DOHH2 (cell line): ENCODE data around the gene SAPCD1.
A peak's percentile ranks its signal among the peaks of the same experiment; 100 is the strongest.

Experiments used
- H3F3A ChIP-seq: fragments of 200-600 bp; sonication (generic), shearing (Covaris generic); 2 replicates; pipeline ENCODE4 v1.6.0; 2016; ENCODE audit warnings: antibody characterized with exemption, mild to moderate bottlenecking; ENCODE audit not compliant: control insufficient read depth, insufficient read depth
- H3K27ac ChIP-seq: fragments of 200-600 bp; sonication (generic); 2 replicates; pipeline ENCODE4 v1.5.1; 2014; ENCODE audit warnings: low read depth, mild to moderate bottlenecking, low read length, moderate library complexity
- H3K27me3 ChIP-seq: fragments of 200-600 bp; sonication (generic); 2 replicates; pipeline ENCODE4 v1.6.1; 2014; ENCODE audit warnings: mild to moderate bottlenecking, low read length, mixed read lengths; ENCODE audit not compliant: control insufficient read depth
- H3K36me3 ChIP-seq: fragments of 200-600 bp; sonication (generic); 2 replicates; pipeline ENCODE4 v1.6.1; 2014; ENCODE audit warnings: mild to moderate bottlenecking, low read length, moderate library complexity, mixed read lengths; ENCODE audit not compliant: control insufficient read depth
- H3K4me1 ChIP-seq: fragments of 200-600 bp; sonication (generic); 2 replicates; pipeline ENCODE4 v1.6.1; 2014; ENCODE audit warnings: mild to moderate bottlenecking, low read length, mixed read lengths; ENCODE audit not compliant: control insufficient read depth
- H3K4me2 ChIP-seq: fragments of 200-600 bp; sonication (generic); 2 replicates; pipeline ENCODE4 v1.6.0; 2014; ENCODE audit warnings: mild to moderate bottlenecking, low read length, moderate library complexity
- H3K4me3 ChIP-seq: fragments of 200-600 bp; sonication (generic); 2 replicates; pipeline ENCODE4 v1.5.1; 2014; ENCODE audit warnings: mild to moderate bottlenecking, low read length, mixed read lengths
- H3K79me2 ChIP-seq: fragments of 200-600 bp; sonication (generic); 2 replicates; pipeline ENCODE4 v1.6.1; 2014; ENCODE audit warnings: mild to moderate bottlenecking, low read length, mixed read lengths; ENCODE audit not compliant: control insufficient read depth
- H3K9me2 ChIP-seq: fragments of 200-600 bp; sonication (generic); replicated peaks from 2 replicates; pipeline ENCODE4 v1.6.1; 2014; ENCODE audit warnings: mild to moderate bottlenecking, low read length, mixed read lengths; ENCODE audit not compliant: control insufficient read depth
- H3K9me3 ChIP-seq: fragments of 200-600 bp; sonication (generic); 2 replicates; pipeline ENCODE4 v1.6.1; 2014; ENCODE audit warnings: antibody characterized with exemption, low read length, mixed read lengths; ENCODE audit not compliant: control insufficient read depth, insufficient read depth
- H4K20me1 ChIP-seq: fragments of 200-600 bp; sonication (generic); 2 replicates; pipeline ENCODE4 v1.6.0; 2014; ENCODE audit warnings: low read depth, mild to moderate bottlenecking, antibody characterized with exemption, low read length, moderate library complexity; ENCODE audit not compliant: control insufficient read depth, insufficient read depth
- EZH2phosphoT487 ChIP-seq: fragments of 200-600 bp; sonication (generic); IDR thresholded peaks from 2 replicates; pipeline ENCODE4 v1.6.1; 2017; ENCODE audit warnings: borderline replicate concordance, mild to moderate bottlenecking, antibody characterized with exemption, low read length, moderate library complexity, mixed read lengths
- TF ChIP-seq, protein P1 (sequence below): fragments of 200-600 bp; sonication (generic); IDR thresholded peaks from one replicate; pipeline ENCODE4 v1.5.1; 2014; ENCODE audit warnings: antibody characterized with exemption, mild to moderate bottlenecking, low read depth, low read length; ENCODE audit not compliant: poor library complexity, severe bottlenecking

SAPCD1 gene

DNA sequence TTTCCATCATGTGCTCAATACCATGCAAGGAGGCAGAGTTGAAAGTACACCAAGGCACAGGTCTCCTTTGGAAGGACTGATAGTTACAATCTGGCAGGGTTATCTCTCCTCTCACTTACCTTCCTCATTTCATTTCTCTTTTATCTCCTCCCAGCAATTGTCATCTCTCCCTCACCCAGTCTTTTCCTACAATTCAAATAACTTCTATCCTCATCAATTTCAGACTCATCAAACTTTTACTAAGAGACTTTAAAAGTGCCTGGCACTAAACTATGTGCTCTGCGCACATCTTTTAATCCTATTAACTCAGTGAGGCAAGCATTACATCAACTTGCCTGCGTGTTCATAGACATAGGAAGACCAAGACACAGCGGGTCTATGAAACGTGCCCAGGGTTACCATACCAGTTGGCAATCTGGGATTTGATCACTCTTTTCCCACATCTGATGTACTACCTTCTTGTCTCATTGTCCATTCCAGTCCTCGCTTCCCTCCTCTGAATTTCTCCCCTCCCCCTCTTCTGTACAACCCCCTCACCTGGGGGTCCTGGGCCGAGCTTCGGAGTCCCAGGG is 31.9 kb downstream of the SAPCD1 start:
- Histone ChIP-seq H3K9me2 (no peaks in the 10 kb centered on the region), H3K9me3 (no peaks in the 10 kb centered on the region), H3K36me3 (peaks cover 61% of the 10 kb centered on the region), H3K4me3 (peak overlapping the region; percentile 97), H3K4me2 (peak overlapping the region; percentile 89), H3F3A (peaks cover 21% of the 10 kb centered on the region), H3K4me1 (peaks cover 59% of the 10 kb centered on the region), H3K27me3 (no peaks in the 10 kb centered on the region), H4K20me1 (no peaks in the 10 kb centered on the region), H3K79me2 (peaks cover 41% of the 10 kb centered on the region), H3K27ac (peak overlapping the region; percentile 60)
- TF ChIP-seq, protein P1, sequence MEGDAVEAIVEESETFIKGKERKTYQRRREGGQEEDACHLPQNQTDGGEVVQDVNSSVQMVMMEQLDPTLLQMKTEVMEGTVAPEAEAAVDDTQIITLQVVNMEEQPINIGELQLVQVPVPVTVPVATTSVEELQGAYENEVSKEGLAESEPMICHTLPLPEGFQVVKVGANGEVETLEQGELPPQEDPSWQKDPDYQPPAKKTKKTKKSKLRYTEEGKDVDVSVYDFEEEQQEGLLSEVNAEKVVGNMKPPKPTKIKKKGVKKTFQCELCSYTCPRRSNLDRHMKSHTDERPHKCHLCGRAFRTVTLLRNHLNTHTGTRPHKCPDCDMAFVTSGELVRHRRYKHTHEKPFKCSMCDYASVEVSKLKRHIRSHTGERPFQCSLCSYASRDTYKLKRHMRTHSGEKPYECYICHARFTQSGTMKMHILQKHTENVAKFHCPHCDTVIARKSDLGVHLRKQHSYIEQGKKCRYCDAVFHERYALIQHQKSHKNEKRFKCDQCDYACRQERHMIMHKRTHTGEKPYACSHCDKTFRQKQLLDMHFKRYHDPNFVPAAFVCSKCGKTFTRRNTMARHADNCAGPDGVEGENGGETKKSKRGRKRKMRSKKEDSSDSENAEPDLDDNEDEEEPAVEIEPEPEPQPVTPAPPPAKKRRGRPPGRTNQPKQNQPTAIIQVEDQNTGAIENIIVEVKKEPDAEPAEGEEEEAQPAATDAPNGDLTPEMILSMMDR = no peak
- no peak for TF ChIP-seq EZH2phosphoT487

DNA sequence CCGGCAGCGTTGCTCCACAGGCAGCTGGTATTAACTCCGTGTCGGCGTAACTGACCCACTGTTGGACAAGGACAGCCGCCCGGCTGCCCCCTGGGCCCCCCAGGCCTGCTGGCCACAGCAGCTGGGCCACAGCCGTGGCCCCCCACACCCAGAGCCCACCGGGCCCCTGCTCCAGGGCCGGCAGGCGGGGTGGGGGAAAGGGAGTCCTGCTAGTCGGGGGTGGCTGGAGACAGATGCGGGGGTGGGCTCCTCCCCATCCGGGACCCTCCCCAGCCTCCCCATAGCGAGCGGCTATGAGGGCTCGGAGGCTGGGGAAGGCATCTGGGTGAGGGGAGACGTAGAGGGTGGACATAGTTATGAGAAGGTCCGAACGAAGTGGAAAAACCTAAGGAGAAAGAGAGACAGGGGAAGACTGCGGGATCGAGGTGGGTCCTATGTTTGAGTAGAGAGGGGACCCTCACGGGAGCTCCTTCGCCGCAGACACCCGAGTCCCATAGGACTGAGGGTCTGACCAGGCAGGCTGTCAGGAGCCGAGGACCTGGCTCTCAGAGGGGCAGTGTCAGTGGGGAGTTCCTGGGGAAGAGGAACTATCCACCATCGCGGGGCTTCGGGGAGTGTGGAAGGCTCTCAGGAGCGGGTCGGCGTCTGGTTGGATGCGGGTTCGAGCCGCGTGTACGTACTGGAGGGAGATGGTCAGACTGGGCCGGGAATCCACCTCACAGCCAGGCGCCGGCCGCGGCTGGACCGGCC is 32.6 kb downstream of the SAPCD1 start:
- Histone ChIP-seq H3K4me3 (peak overlapping the region; percentile 97), H4K20me1 (no peaks in the 10 kb centered on the region), H3K79me2 (peaks cover 41% of the 10 kb centered on the region), H3K9me3 (no peaks in the 10 kb centered on the region), H3K4me1 (peaks cover 53% of the 10 kb centered on the region), H3F3A (peaks cover 21% of the 10 kb centered on the region), H3K27ac (peak overlapping the region; percentile 60), H3K27me3 (no peaks in the 10 kb centered on the region), H3K36me3 (peaks cover 60% of the 10 kb centered on the region), H3K9me2 (no peaks in the 10 kb centered on the region), H3K4me2 (peak overlapping the region; percentile 89)
- TF ChIP-seq, protein P1 = no peak
- no peak for TF ChIP-seq EZH2phosphoT487

DNA sequence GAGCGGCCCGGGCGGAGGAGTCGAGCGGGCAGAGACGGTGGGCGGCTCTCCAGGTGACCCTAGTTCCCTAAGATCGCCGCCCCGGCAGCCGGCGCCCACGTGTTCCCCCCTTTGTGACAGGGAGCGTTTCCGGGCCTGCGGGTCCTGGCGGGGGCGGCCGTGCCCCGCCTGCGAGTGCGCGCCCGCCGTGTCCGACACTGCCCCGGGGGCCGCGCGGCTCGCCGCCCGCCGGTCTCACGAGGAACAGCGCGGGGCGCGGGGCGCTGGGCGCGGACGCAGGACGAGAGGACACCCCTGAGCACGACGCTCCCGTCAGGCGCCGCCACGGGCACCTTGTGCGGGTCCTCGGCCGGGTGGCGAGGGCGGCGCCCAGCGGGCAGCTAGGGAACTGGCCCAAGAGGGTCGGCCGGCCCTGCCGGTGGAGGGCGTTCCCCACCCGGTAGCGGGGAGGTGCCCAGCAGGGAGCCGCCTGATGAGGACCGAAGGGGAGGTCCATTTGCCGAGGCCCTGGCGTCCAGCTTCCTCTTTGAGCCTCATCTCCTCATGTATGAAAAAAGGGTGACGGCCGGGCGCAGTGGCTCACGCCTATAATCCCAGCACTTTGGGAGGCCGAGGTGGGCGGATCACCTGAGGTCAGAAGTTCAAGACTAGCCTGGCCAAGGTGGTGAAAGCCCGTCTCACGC is 33.3 kb downstream of the SAPCD1 start, which contains the start of gene VARS1:
Gene VARS1 (minus strand): TSS at position 137 of the 683 bp plus-strand sequence. CDS start 535 bp downstream, outside the sequence.
- H3K9me3 ChIP-seq = no peaks in the 10 kb centered on the region
- H3F3A ChIP-seq = peaks cover 17% of the 10 kb centered on the region
- H3K79me2 ChIP-seq = peaks cover 38% of the 10 kb centered on the region
- H3K4me3 ChIP-seq = peak within 1 kb of the TSS; percentile 97
- peak within 1 kb of the TSS; percentile 71 for H3K27ac ChIP-seq
- peak within 1 kb of the TSS; percentile 89 for H3K4me2 ChIP-seq
- peaks cover 46% of the 10 kb centered on the region for H3K4me1 ChIP-seq
- H3K9me2 ChIP-seq = no peaks in the 10 kb centered on the region
- peaks cover 53% of the 10 kb centered on the region for H3K36me3 ChIP-seq
- TF ChIP-seq, protein P1 = peak; percentile 68
- TF ChIP-seq EZH2phosphoT487 = no peak
- no peaks in the 10 kb centered on the region for H4K20me1 ChIP-seq
- H3K27me3 ChIP-seq = no peaks in the 10 kb centered on the region
